Hepatocyte (in vitro differentiated cells): ENCODE measurements around the gene ACOXL.

Source experiments
- EZH2 ChIP-seq: fragments of 200-600 bp; sonication (generic); IDR thresholded peaks from 2 replicates; pipeline ENCODE4 v1.6.1; 2016; ENCODE audit warnings: antibody characterized with exemption, mild to moderate bottlenecking, borderline replicate concordance
- TF ChIP-seq, protein P1 (sequence below): fragments of 200-600 bp; sonication (generic); IDR thresholded peaks from 2 replicates; pipeline ENCODE4 v1.5.1; 2016; ENCODE audit warnings: antibody characterized with exemption, mild to moderate bottlenecking; ENCODE audit not compliant: poor library complexity

DNA sequence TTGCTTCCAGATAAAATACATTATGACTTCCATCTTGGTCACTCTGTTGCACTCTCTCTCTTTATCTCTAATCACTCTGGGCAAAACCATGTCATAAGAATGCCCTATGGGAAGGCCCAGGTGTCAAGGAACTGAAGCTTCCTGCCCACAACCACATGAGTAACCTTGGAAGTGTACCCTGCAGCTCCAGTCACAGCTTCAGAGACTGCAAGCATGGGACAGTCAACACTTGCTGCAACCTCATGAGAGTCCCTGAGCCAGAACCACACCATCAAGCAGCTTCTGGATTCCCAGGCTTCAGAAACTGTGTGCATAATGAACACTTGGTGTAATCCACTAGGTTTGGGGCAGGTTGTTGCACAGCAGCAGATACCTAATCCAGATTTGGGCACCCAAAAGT is 267.3 kb downstream of the ACOXL start:
- TF ChIP-seq, protein P1, sequence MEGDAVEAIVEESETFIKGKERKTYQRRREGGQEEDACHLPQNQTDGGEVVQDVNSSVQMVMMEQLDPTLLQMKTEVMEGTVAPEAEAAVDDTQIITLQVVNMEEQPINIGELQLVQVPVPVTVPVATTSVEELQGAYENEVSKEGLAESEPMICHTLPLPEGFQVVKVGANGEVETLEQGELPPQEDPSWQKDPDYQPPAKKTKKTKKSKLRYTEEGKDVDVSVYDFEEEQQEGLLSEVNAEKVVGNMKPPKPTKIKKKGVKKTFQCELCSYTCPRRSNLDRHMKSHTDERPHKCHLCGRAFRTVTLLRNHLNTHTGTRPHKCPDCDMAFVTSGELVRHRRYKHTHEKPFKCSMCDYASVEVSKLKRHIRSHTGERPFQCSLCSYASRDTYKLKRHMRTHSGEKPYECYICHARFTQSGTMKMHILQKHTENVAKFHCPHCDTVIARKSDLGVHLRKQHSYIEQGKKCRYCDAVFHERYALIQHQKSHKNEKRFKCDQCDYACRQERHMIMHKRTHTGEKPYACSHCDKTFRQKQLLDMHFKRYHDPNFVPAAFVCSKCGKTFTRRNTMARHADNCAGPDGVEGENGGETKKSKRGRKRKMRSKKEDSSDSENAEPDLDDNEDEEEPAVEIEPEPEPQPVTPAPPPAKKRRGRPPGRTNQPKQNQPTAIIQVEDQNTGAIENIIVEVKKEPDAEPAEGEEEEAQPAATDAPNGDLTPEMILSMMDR, result no peak
- no peak for TF ChIP-seq EZH2
